ENCODE measurements around the gene ANXA1. TPM values are rescaled to one million over a fixed set of nuclear protein-coding genes. Genes with fewer than 3 reads are reported as not detected.

ANXA1 gene
- total and polyA plus RNA-seq, 10 of the 15 experiments (the other 5 are each of a cell fraction or from before 2014, with no cell fraction given), result 6.6 to 30.1 (median 12.6) TPM

DNA sequence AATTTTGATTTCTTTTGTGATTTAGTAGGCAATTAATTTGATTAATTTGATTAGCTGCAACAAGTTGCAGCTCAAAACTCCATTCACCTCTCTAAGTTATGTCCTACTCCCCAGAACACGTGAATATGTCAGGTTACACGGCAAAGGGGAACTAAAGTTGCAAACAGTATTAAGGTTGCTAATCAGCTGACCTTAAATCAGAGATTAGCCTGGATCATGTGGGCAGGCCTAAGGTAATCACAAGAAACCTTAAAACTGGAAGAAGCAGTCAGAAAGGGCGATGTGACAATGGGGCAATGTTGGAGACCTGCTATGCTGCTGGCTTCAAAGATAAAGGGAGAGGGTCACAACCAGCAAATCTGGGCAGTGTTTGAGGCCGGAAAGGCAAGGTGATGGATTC lies 47.3 kb upstream of the ANXA1 start (continued):
- TF ChIP-seq, protein P1, sequence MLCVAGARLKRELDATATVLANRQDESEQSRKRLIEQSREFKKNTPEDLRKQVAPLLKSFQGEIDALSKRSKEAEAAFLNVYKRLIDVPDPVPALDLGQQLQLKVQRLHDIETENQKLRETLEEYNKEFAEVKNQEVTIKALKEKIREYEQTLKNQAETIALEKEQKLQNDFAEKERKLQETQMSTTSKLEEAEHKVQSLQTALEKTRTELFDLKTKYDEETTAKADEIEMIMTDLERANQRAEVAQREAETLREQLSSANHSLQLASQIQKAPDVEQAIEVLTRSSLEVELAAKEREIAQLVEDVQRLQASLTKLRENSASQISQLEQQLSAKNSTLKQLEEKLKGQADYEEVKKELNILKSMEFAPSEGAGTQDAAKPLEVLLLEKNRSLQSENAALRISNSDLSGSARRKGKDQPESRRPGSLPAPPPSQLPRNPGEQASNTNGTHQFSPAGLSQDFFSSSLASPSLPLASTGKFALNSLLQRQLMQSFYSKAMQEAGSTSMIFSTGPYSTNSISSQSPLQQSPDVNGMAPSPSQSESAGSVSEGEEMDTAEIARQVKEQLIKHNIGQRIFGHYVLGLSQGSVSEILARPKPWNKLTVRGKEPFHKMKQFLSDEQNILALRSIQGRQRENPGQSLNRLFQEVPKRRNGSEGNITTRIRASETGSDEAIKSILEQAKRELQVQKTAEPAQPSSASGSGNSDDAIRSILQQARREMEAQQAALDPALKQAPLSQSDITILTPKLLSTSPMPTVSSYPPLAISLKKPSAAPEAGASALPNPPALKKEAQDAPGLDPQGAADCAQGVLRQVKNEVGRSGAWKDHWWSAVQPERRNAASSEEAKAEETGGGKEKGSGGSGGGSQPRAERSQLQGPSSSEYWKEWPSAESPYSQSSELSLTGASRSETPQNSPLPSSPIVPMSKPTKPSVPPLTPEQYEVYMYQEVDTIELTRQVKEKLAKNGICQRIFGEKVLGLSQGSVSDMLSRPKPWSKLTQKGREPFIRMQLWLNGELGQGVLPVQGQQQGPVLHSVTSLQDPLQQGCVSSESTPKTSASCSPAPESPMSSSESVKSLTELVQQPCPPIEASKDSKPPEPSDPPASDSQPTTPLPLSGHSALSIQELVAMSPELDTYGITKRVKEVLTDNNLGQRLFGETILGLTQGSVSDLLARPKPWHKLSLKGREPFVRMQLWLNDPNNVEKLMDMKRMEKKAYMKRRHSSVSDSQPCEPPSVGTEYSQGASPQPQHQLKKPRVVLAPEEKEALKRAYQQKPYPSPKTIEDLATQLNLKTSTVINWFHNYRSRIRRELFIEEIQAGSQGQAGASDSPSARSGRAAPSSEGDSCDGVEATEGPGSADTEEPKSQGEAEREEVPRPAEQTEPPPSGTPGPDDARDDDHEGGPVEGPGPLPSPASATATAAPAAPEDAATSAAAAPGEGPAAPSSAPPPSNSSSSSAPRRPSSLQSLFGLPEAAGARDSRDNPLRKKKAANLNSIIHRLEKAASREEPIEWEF (IDR thresholded peaks at IDR 0.05; ENCODE audit: insufficient replicate concordance, low read depth, low read length), result no peak
- TF ChIP-seq CEBPB (IDR thresholded peaks at IDR 0.05; ENCODE audit: borderline replicate concordance in 1 of 2, low read depth in 2 of 2, low read length in 2 of 2), result no peak
- TF ChIP-seq BMI1 (IDR thresholded peaks at IDR 0.05; ENCODE audit: borderline replicate concordance), result no peak
- TF ChIP-seq, protein P2, sequence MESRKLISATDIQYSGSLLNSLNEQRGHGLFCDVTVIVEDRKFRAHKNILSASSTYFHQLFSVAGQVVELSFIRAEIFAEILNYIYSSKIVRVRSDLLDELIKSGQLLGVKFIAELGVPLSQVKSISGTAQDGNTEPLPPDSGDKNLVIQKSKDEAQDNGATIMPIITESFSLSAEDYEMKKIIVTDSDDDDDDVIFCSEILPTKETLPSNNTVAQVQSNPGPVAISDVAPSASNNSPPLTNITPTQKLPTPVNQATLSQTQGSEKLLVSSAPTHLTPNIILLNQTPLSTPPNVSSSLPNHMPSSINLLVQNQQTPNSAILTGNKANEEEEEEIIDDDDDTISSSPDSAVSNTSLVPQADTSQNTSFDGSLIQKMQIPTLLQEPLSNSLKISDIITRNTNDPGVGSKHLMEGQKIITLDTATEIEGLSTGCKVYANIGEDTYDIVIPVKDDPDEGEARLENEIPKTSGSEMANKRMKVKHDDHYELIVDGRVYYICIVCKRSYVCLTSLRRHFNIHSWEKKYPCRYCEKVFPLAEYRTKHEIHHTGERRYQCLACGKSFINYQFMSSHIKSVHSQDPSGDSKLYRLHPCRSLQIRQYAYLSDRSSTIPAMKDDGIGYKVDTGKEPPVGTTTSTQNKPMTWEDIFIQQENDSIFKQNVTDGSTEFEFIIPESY (IDR thresholded peaks at IDR 0.05), result no peak

DNA sequence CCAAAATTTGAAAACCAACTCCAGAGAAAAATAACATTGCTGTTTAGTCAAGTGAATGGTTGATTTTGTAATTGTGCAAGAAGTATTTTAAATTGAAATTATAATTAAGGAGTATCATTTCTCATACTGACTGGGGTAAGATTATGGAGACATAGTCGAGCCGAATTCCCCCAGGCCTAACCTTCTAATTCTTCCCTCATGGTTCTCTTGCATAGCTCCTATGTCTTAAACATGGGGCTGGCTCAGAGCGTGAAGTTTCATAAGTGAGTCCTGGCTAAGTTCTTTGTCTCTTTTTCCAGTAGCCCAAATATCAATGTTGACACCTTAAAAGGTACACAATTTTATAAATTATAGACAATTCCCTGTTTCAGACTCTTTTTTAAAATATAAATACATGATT lies 46.7 kb upstream of the ANXA1 start:
- Histone ChIP-seq H3K4me1 (ENCODE audit: control insufficient read depth, insufficient read depth, low read length) (no peaks in the 10 kb centered on the region), H3K36me3 (ENCODE audit: control insufficient read depth in 2 of 2, insufficient read depth in 2 of 2, low read length in 1 of 2) (no peaks in the 10 kb centered on the region), H3K79me2 (ENCODE audit: control insufficient read depth, insufficient read depth, low read length) (no peaks in the 10 kb centered on the region), H2AFZ (ENCODE audit: control insufficient read depth, low read depth, low read length) (no peak overlapping the region), H4K20me1 (ENCODE audit: control insufficient read depth, insufficient read depth) (no peaks in the 10 kb centered on the region), H3K27me3 (replicated peaks in 1 of 2; ENCODE audit: control insufficient read depth in 2 of 2, insufficient read depth in 2 of 2, low read length in 1 of 2) (no peaks in the 10 kb centered on the region), H3K4me2 (ENCODE audit: control insufficient read depth, insufficient read depth) (no peak overlapping the region), H3K4me3 (no peak overlapping the region), H3K9ac (ENCODE audit: control insufficient read depth, insufficient read depth, low read length) (no peak overlapping the region), H3K9me3 (replicated peaks; ENCODE audit: control insufficient read depth, insufficient read depth, low read length) (no peaks in the 10 kb centered on the region), H3K27ac (ENCODE audit: control insufficient read depth, insufficient read depth) (no peak overlapping the region)
- ChIA-PET RAD21 (ENCODE audit: unreplicated experiment) (no interaction called here), SMC1A (ENCODE audit: uncharacterized antibody, unreplicated experiment) (no interaction called here), POLR2A (no interaction called here), CTCF (interaction anchor here (0.6 to 2.6 kb wide), 3 partner anchors 78 to 1785 kb away, joined by 5 to 16 read pairs (median 6); no protein-coding TSS in a partner anchor)
- FAIRE-seq (no peak), ATAC-seq (no peak), DNase-seq (ENCODE audit: low read depth, low spot score) (no peak)
- 38% methylated on average over 3 of the region's 3 CpGs for WGBS (ENCODE audit: insufficient coverage, insufficient replicate concordance, low lambda C conversion rate, missing lambda C conversion rate)
- intact Hi-C loops (cut with micrococcal nuclease; ENCODE audit: unreplicated experiment), result no loop called here
- no TSS peak for BruUV-seq (replicated peaks)
- in situ Hi-C loops (cut with MboI), result loop anchor here (5.0 kb wide), 1 partner anchor 82 kb away; no protein-coding TSS in a partner anchor
- TF ChIP-seq TCF3 (IDR thresholded peaks at IDR 0.05; ENCODE audit: borderline replicate concordance, insufficient read depth, low read depth, low read length) (no peak), YBX1 (IDR thresholded peaks at IDR 0.05) (no peak), NRF1 (conservative IDR thresholded peaks at IDR 0.05; ENCODE audit: low read depth, low read length) (no peak), EP300 (IDR thresholded peaks at IDR 0.05; ENCODE audit: borderline replicate concordance in 1 of 2, control insufficient read depth in 1 of 2, low read depth in 2 of 2, low read length in 2 of 2) (no peak), TAF1 (IDR thresholded peaks at IDR 0.05; ENCODE audit: borderline replicate concordance, low read depth, low read length) (no peak), YY1 (IDR thresholded peaks at IDR 0.05; ENCODE audit: low read depth, low read length) (no peak)
- TF ChIP-seq, protein P3, sequence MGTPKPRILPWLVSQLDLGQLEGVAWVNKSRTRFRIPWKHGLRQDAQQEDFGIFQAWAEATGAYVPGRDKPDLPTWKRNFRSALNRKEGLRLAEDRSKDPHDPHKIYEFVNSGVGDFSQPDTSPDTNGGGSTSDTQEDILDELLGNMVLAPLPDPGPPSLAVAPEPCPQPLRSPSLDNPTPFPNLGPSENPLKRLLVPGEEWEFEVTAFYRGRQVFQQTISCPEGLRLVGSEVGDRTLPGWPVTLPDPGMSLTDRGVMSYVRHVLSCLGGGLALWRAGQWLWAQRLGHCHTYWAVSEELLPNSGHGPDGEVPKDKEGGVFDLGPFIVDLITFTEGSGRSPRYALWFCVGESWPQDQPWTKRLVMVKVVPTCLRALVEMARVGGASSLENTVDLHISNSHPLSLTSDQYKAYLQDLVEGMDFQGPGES (IDR thresholded peaks at IDR 0.05), result no peak

Data from GM12878 (cell line).